ENCODE measurements around the gene PCDH9.

The PCDH9 gene

DNA sequence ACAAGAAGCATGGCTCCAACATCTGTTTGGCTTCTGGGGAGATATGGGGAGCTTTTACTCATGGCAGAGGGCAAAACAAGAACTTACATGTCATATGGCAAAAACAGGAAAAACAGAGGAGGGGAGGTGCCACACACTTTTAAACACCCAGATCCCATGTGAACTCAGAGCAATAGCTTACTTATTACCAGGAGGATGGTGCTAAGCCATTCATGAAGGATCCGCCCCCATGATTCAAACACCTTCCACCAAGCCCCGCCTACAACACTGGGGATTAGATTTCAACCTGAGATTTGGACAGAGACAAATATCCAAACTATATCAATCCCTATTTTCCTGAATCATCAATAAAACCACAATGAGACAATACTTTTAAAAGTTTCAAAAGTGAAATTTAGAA lies 712.1 kb downstream of the PCDH9 start:
- intact Hi-C loops (cut with micrococcal nuclease): no loop called here
- Mint-ChIP-seq H3K4me1 (ENCODE audit: low read depth) (no peaks in the 10 kb centered on the region), H3K4me3 (no peak overlapping the region), H3K27ac (no peak overlapping the region), H3K27me3 (peaks cover 4% of the 10 kb centered on the region), H3K9me3 (peaks cover 8% of the 10 kb centered on the region), H3K36me3 (ENCODE audit: low read depth) (no peaks in the 10 kb centered on the region)

DNA sequence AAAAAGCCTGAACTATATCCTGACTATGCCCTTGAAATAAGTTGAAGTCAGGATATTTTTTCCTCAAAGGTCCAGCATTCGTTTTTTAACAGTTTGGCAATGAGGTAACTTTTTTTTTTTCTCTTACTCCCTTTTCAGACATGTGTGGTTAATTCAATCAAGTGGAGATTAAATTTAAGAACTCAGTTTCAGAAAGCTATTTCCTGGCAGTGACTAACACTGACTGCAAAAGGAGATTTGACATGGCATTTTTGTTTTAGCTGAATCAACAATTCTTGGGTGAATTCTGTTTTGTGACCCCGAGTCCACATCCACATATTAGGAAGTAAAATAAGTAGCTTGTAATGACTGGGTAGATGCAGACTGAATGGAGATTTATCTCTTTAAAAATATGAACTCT lies 716.4 kb downstream of the PCDH9 start:
- H3K36me3 Mint-ChIP-seq (ENCODE audit: low read depth): no peaks in the 10 kb centered on the region
- intact Hi-C loops (cut with micrococcal nuclease): no loop called here
- H3K27me3 Mint-ChIP-seq: no peaks in the 10 kb centered on the region
- no peak overlapping the region for H3K4me3 Mint-ChIP-seq
- H3K9me3 Mint-ChIP-seq: peaks cover 8% of the 10 kb centered on the region
- no peak overlapping the region for H3K27ac Mint-ChIP-seq
- H3K4me1 Mint-ChIP-seq (ENCODE audit: low read depth): no peaks in the 10 kb centered on the region

DNA sequence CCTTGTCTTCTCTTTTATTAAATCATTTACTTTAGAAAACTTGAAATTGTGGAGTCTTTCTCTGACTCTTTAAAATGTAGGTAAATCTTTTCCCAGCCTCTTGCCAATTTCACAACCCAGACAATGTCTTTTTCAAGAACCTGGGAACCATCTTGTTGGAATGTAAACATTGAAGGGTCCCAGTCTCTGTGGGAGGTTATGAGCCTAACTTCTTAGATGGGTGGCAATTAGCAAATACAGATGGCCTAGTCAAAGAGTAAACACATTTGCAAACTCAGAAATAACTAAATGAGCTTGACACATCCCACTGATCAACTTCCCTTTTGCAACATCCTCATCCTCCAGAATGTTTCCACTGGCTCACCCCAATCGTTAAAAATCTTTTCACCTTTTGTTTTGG lies 721.0 kb downstream of the PCDH9 start:
- Mint-ChIP-seq H3K4me3 (no peak overlapping the region), H3K36me3 (ENCODE audit: low read depth) (no peaks in the 10 kb centered on the region), H3K27me3 (no peaks in the 10 kb centered on the region), H3K27ac (no peak overlapping the region), H3K9me3 (peaks cover 8% of the 10 kb centered on the region), H3K4me1 (ENCODE audit: low read depth) (no peaks in the 10 kb centered on the region)
- intact Hi-C loops (cut with micrococcal nuclease): no loop called here

DNA sequence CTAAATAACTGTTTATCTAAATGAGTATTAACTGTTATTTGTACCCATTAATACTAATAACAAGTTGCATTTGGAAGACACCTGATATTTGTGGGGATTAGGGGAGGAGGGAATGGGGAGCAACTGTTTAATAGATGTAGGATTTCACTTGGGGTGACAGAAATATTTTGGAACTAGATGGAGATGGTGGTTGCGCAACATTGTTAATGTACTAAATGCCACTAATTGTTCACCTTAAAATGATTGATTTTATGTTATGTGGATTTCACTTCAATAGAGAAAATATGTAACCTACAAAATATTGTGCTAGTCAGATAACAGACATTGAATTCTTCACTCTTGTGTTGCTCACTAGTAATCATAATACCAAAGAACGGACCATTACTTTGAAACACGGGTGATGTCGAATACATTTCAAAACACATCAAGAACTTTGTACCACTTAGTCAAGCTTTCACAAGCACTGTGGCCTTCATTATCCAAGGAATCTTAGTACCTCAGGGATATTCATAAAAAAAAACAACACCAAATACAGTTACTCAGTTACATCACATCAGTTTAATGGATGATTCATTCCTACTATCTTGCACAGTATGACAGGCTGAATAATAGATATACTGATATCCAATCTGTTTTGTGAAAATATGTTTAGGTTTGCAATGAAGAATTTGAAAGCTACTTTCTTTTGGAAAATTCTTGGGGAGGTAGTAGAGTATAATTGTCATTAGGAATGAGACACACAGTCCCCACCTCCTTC lies 721.8 kb downstream of the PCDH9 start:
- Mint-ChIP-seq H3K4me3 (no peak overlapping the region), H3K4me1 (ENCODE audit: low read depth) (no peaks in the 10 kb centered on the region), H3K27me3 (no peaks in the 10 kb centered on the region), H3K9me3 (peaks cover 8% of the 10 kb centered on the region), H3K36me3 (ENCODE audit: low read depth) (no peaks in the 10 kb centered on the region), H3K27ac (no peak overlapping the region)
- intact Hi-C loops (cut with micrococcal nuclease): no loop called here

DNA sequence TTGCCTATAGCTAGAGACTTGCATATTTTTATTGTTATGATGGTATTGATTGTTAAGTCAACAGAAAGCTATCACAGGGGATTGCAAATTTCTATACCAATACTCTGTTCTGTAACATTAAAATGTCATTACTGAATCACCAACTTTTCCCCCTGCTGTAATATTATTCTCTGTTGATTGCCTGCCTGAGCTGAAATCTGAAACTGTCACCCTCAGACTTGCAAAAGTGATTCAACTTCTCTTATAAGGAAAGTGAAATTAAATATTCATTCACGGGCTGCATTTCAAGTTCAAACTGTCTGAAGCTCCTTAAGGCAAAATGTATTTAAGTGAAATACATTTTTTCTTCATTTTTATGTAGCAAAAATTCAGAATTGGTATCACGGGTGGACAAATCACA lies 723.2 kb downstream of the PCDH9 start:
- H3K4me3 Mint-ChIP-seq: no peak overlapping the region
- H3K9me3 Mint-ChIP-seq: peaks cover 8% of the 10 kb centered on the region
- H3K36me3 Mint-ChIP-seq (ENCODE audit: low read depth): no peaks in the 10 kb centered on the region
- no peaks in the 10 kb centered on the region for H3K27me3 Mint-ChIP-seq
- H3K27ac Mint-ChIP-seq: no peak overlapping the region
- intact Hi-C loops (cut with micrococcal nuclease): no loop called here
- H3K4me1 Mint-ChIP-seq (ENCODE audit: low read depth): no peaks in the 10 kb centered on the region

DNA sequence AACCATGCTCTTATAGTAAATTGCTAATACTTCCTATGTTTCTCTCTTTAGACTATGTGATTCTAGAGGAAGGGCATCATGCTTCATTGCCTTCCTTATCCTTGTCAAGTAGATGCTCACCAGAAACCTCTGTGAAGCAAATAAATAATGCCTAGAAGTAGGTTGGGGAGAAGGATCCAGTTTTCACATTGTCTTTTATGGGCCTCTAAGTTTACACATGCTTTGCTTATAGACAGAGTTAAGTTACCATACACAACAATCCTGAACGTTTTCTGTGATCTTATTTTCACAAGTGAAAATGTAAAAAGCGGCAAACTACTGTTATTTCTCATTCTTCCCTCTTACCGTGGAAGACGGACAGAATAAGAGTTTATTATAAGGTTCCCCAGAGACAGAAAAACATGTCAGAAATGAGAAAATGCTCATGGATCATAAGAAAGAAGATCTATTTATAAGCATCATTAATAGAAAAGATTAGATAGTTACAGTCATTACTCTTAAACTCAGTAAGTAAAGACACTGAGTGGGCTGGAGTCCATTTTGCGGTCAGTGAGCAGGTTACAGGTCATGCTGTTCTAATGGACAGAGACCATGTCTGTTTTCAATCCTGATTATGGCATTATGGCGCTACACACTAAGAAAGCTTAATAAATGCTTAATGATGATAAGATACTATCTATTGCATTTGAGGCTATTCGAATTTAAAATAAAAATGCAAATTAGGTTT lies 723.9 kb downstream of the PCDH9 start:
- no peaks in the 10 kb centered on the region for H3K27me3 Mint-ChIP-seq
- H3K4me1 Mint-ChIP-seq (ENCODE audit: low read depth): no peaks in the 10 kb centered on the region
- no peaks in the 10 kb centered on the region for H3K36me3 Mint-ChIP-seq (ENCODE audit: low read depth)
- intact Hi-C loops (cut with micrococcal nuclease): no loop called here
- H3K9me3 Mint-ChIP-seq: peaks cover 8% of the 10 kb centered on the region
- H3K4me3 Mint-ChIP-seq: no peak overlapping the region
- no peak overlapping the region for H3K27ac Mint-ChIP-seq

DNA sequence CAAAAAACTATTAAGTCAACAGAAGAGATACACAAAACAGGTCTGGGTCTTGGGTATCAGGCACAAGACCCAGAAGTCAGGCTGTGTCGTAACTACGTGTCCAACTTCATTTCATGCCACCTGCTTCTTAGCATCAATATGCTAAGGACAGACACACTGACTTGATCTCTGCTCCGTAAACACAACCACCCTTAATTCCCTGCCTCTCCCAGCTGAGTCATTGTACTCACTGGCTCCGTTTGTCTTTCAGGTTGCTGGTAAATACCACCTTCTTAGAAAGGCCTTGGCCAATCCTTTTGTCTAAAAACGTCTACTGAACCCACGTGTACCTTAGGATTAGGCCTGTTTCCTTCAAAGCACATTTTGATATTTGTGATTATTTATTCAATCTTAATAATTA lies 726.2 kb downstream of the PCDH9 start:
- Mint-ChIP-seq H3K27me3 (no peaks in the 10 kb centered on the region), H3K27ac (no peak overlapping the region), H3K36me3 (ENCODE audit: low read depth) (no peaks in the 10 kb centered on the region), H3K9me3 (peaks cover 8% of the 10 kb centered on the region), H3K4me3 (no peak overlapping the region), H3K4me1 (ENCODE audit: low read depth) (no peaks in the 10 kb centered on the region)
- intact Hi-C loops (cut with micrococcal nuclease): no loop called here

DNA sequence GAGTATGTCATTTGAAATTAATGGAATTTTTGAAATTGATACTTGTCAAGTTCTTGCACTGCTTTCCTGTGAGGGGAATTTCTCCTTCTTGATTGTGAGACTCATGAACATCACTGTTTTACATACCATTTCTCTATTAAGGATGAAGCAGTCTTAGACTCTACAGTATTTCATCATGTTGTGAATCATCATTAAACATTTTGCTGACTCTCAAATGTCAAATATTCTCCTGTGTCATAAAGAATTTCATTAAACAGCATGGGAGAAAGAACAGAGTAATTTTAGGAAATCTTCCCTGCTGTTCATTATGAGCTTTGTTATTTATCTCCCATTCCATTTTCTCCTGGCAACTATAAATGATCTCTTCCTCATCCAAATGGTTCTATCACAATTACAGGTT lies 729.0 kb downstream of the PCDH9 start:
- intact Hi-C loops (cut with micrococcal nuclease): no loop called here
- Mint-ChIP-seq H3K9me3 (peaks cover 8% of the 10 kb centered on the region), H3K27me3 (no peaks in the 10 kb centered on the region), H3K4me1 (ENCODE audit: low read depth) (no peaks in the 10 kb centered on the region), H3K27ac (no peak overlapping the region), H3K4me3 (no peak overlapping the region), H3K36me3 (ENCODE audit: low read depth) (no peaks in the 10 kb centered on the region)

DNA sequence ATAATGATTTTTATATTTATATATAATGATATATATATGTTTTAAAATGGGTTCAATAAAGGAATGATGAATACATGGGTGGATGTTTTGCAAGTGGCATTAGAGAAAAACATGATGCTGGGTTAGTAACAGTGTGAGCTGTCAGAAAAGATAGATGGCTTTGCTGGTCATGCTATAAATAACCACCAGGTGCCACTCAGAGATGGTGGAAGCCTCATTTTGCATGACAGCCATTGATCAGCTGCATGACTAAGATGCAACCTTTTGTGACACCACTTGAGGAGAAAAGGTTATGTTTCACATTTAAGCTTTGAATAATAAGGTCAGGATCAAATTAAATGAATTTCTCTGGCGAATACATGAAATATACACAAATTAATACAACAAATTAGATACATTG lies 737.7 kb downstream of the PCDH9 start:
- H3K36me3 Mint-ChIP-seq (ENCODE audit: low read depth): no peaks in the 10 kb centered on the region
- H3K27ac Mint-ChIP-seq: no peak overlapping the region
- H3K9me3 Mint-ChIP-seq: no peaks in the 10 kb centered on the region
- intact Hi-C loops (cut with micrococcal nuclease): loop anchor here (10.0 kb wide), 1 partner anchor 732 kb away; no protein-coding TSS in a partner anchor
- H3K4me3 Mint-ChIP-seq: no peak overlapping the region
- H3K27me3 Mint-ChIP-seq: no peaks in the 10 kb centered on the region
- H3K4me1 Mint-ChIP-seq (ENCODE audit: low read depth): no peaks in the 10 kb centered on the region

DNA sequence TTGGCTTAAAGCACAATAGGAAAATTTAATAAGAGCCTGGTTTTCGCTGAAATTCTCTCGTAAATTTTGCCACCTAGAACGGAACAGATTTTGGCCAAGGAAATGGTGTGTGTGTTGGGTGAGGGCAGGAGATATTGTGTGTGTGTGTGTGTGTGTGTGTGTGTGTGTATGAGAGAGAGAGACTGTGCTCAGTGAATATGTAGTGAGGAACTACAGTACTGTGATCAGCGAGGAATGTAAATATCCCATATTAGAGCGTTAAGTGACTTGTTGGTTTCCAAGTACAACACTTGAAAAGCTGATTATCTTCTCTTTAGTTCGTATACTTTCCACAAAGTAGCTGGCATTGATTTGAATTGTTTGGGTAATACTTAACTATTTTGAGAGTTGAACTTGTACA lies 738.9 kb downstream of the PCDH9 start:
- H3K36me3 Mint-ChIP-seq (ENCODE audit: low read depth): no peaks in the 10 kb centered on the region
- no peak overlapping the region for H3K4me3 Mint-ChIP-seq
- no peak overlapping the region for H3K27ac Mint-ChIP-seq
- no peaks in the 10 kb centered on the region for H3K4me1 Mint-ChIP-seq (ENCODE audit: low read depth)
- no peaks in the 10 kb centered on the region for H3K9me3 Mint-ChIP-seq
- H3K27me3 Mint-ChIP-seq: no peaks in the 10 kb centered on the region
- intact Hi-C loops (cut with micrococcal nuclease): loop anchor here (10.0 kb wide), 1 partner anchor 734 kb away; no protein-coding TSS in a partner anchor

DNA sequence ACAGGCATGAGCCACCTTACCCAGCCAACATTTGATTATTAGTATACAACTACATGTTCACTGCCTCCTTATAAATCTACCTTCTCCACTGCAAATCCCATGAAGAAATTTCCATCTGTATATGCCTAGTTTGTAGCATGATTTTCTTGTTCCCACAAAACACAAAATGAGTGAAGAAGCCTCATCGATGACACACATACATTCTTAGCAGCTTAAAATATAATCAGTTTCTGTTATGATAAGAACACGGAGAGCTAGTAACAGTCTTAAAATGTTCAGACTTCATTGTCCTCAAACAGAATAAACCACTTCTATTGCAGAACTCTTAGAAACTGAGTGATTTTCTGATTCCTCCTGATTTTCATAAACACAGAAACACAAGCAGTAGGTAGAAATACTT lies 740.5 kb downstream of the PCDH9 start:
- Mint-ChIP-seq H3K9me3 (no peaks in the 10 kb centered on the region), H3K27me3 (no peaks in the 10 kb centered on the region), H3K4me3 (no peak overlapping the region), H3K27ac (no peak overlapping the region), H3K36me3 (ENCODE audit: low read depth) (no peaks in the 10 kb centered on the region), H3K4me1 (ENCODE audit: low read depth) (no peaks in the 10 kb centered on the region)
- intact Hi-C loops (cut with micrococcal nuclease): no loop called here

DNA sequence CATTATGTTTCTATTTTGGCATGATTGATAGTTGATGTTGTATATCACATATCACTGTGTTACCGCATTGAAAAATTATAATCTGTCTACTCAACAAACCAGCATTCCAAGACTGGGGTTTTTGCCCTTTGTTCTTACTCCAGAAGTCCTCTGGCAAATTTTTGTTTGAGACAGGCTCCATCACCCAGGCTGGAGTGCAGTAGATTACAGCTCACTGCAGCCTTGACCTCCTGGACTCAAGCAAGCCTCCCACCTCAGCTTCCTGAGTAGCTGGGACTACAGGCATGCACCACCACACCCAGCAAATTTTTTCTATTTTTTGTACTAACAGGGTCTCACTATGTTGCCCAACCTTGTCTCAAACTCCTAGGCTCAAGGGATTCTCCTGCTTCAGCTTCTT lies 741.0 kb downstream of the PCDH9 start:
- no peaks in the 10 kb centered on the region for H3K27me3 Mint-ChIP-seq
- H3K4me1 Mint-ChIP-seq (ENCODE audit: low read depth): no peaks in the 10 kb centered on the region
- no peaks in the 10 kb centered on the region for H3K9me3 Mint-ChIP-seq
- no peaks in the 10 kb centered on the region for H3K36me3 Mint-ChIP-seq (ENCODE audit: low read depth)
- H3K4me3 Mint-ChIP-seq: no peak overlapping the region
- H3K27ac Mint-ChIP-seq: no peak overlapping the region
- intact Hi-C loops (cut with micrococcal nuclease): no loop called here

DNA sequence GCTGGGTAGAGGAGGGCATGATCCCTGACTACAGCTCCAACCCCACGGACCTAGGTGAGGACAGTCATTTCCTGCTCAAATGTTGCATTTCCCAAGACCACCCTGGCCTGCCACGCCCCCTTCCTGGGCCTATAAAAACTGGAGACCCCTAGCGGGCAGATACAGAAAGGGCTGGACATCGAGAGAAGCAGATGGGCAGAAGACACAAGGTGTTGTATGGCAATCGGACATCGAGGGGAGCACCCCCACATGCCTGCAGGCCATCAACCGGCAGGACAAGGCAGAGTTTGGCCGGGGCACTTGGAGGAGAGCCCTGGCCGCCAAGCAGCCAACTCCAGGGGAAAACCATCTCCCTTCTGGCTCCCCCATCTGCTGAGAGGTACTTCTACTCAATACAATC lies 746.4 kb downstream of the PCDH9 start:
- Mint-ChIP-seq H3K9me3 (peaks cover 7% of the 10 kb centered on the region), H3K27me3 (no peaks in the 10 kb centered on the region), H3K4me1 (ENCODE audit: low read depth) (no peaks in the 10 kb centered on the region), H3K27ac (no peak overlapping the region), H3K36me3 (ENCODE audit: low read depth) (no peaks in the 10 kb centered on the region), H3K4me3 (no peak overlapping the region)
- intact Hi-C loops (cut with micrococcal nuclease): no loop called here

DNA sequence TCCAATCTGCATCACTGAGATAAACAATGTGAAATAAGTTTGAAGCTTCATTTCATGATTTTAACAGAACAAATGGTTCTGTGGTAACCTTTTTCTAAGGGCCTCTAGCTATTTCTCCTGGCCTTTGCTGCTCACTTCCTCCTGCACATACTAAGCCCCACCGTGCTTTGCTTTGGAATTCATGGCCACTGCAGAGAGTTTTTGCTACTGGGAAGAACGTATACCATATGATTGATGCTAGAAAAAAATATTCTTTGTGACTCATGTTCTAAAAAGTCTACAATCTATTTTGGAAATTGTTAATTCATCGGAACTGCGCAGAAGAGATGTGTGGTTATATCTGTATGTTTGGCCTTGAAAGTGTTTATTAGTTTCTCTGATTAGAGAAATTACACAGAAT lies 747.3 kb downstream of the PCDH9 start:
- Mint-ChIP-seq H3K4me1 (ENCODE audit: low read depth) (no peaks in the 10 kb centered on the region), H3K27ac (no peak overlapping the region), H3K9me3 (peaks cover 7% of the 10 kb centered on the region), H3K36me3 (ENCODE audit: low read depth) (no peaks in the 10 kb centered on the region), H3K4me3 (no peak overlapping the region), H3K27me3 (no peaks in the 10 kb centered on the region)
- intact Hi-C loops (cut with micrococcal nuclease): no loop called here

DNA sequence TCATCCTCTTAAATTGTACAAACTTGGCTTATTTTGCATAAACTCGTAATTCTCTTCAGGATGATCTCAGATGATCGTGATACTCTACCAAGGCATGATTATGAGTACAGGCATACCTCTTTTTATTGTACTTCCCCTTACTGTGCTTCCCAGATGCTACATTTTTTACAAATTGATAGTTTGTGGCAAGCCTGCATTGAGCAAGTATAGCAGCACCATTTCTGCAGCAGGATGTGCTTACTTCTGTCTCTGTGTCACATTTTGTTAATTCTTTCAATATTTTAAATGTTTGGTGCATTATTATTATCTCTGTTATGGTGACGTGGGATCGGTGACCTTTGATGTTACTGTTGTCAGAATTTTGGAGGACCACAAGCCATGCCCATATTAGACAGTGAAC lies 752.3 kb downstream of the PCDH9 start:
- Mint-ChIP-seq H3K4me3 (no peak overlapping the region), H3K27me3 (no peaks in the 10 kb centered on the region), H3K9me3 (no peaks in the 10 kb centered on the region), H3K36me3 (ENCODE audit: low read depth) (no peaks in the 10 kb centered on the region), H3K27ac (no peak overlapping the region), H3K4me1 (ENCODE audit: low read depth) (no peaks in the 10 kb centered on the region)
- intact Hi-C loops (cut with micrococcal nuclease): no loop called here

All from dendritic cell treated with granulocyte-macrophage colony-stimulating factor and Interleukin-4, amounts not matched to agents 40 ng/mL and 50 ng/mL, for 4 days (primary cell).